ENCODE measurements around the gene VEPH1. TPM values are rescaled to one million over a fixed set of nuclear protein-coding genes. Genes with fewer than 3 reads are reported as not detected.

The VEPH1 gene
- total RNA-seq, 2 donors from 2014 or later, result 11.8 to 17.1 TPM

- Mint-ChIP-seq H3K9me3 (no peaks in the 10 kb centered on the region), H3K36me3 (ENCODE audit: low read depth) (no peaks in the 10 kb centered on the region), H3K4me1 (no peaks in the 10 kb centered on the region), H3K4me3 (no peak overlapping the region), H3K27me3 (ENCODE audit: insufficient read depth) (no peaks in the 10 kb centered on the region), H3K27ac (no peak overlapping the region)
- Histone ChIP-seq H3K4me3 (ENCODE audit: low read length) (no peak overlapping the region), H3K9me3 (ENCODE audit: control insufficient read depth, low read length) (peaks cover 2% of the 10 kb centered on the region), H3K36me3 (ENCODE audit: control insufficient read depth, insufficient read depth, low read length) (no peaks in the 10 kb centered on the region), H3K27me3 (ENCODE audit: control insufficient read depth, insufficient read depth, low read length, poor library complexity, severe bottlenecking) (no peaks in the 10 kb centered on the region), H3K27ac (ENCODE audit: low read depth, low read length) (no peak overlapping the region), H3K4me1 (ENCODE audit: control insufficient read depth, insufficient read depth, low read length) (no peaks in the 10 kb centered on the region), H3K9ac (ENCODE audit: extremely low read depth, low read length, poor library complexity, severe bottlenecking) (no peak overlapping the region)
- TF ChIP-seq CTCF (conservative IDR thresholded peaks at IDR 0.05), result no peak
- 94 to 97% methylated on average over 2 of the region's 2 CpGs for WGBS, 2 experiments (ENCODE audit: insufficient coverage in 1 of 2, insufficient read length in 1 of 2)
- no peak for DNase-seq
Measured at GRCh38 chr3:157529751-157530150, 26.5 kb upstream of the VEPH1 start.

- Histone ChIP-seq H3K4me3 (ENCODE audit: low read length) (no peak overlapping the region), H3K27ac (ENCODE audit: low read depth, low read length) (no peak overlapping the region), H3K9ac (ENCODE audit: extremely low read depth, low read length, poor library complexity, severe bottlenecking) (no peak overlapping the region), H3K27me3 (ENCODE audit: control insufficient read depth, insufficient read depth, low read length, poor library complexity, severe bottlenecking) (no peaks in the 10 kb centered on the region), H3K9me3 (ENCODE audit: control insufficient read depth, low read length) (no peaks in the 10 kb centered on the region), H3K36me3 (ENCODE audit: control insufficient read depth, insufficient read depth, low read length) (no peaks in the 10 kb centered on the region), H3K4me1 (ENCODE audit: control insufficient read depth, insufficient read depth, low read length) (no peaks in the 10 kb centered on the region)
- Mint-ChIP-seq H3K27ac (no peak overlapping the region), H3K36me3 (ENCODE audit: low read depth) (no peaks in the 10 kb centered on the region), H3K9me3 (no peaks in the 10 kb centered on the region), H3K4me1 (no peaks in the 10 kb centered on the region), H3K4me3 (no peak overlapping the region), H3K27me3 (ENCODE audit: insufficient read depth) (no peaks in the 10 kb centered on the region)
- DNase-seq, result no peak
- TF ChIP-seq CTCF (conservative IDR thresholded peaks at IDR 0.05), result no peak
- 87% methylated on average over 2 of the region's 2 CpGs; no CpG with 5 or more reads in 1 of the 2 experiments for WGBS, 2 experiments (ENCODE audit: insufficient coverage in 1 of 2, insufficient read length in 1 of 2)
Measured at GRCh38 chr3:157529085-157529484, 25.9 kb upstream of the VEPH1 start.

- 79 to 85% methylated on average over 5 of the region's 5 CpGs for WGBS, 2 experiments (ENCODE audit: insufficient coverage in 1 of 2, insufficient read length in 1 of 2)
- H3K4me3 Mint-ChIP-seq, result no peak overlapping the region
- no peaks in the 10 kb centered on the region for H3K27me3 Mint-ChIP-seq (ENCODE audit: insufficient read depth)
- H3K9me3 Mint-ChIP-seq, result no peaks in the 10 kb centered on the region
- Histone ChIP-seq H3K27ac (ENCODE audit: low read depth, low read length) (no peak overlapping the region), H3K36me3 (ENCODE audit: control insufficient read depth, insufficient read depth, low read length) (no peaks in the 10 kb centered on the region), H3K4me3 (ENCODE audit: low read length) (no peak overlapping the region), H3K27me3 (ENCODE audit: control insufficient read depth, insufficient read depth, low read length, poor library complexity, severe bottlenecking) (no peaks in the 10 kb centered on the region), H3K9me3 (ENCODE audit: control insufficient read depth, low read length) (no peaks in the 10 kb centered on the region), H3K9ac (ENCODE audit: extremely low read depth, low read length, poor library complexity, severe bottlenecking) (no peak overlapping the region), H3K4me1 (ENCODE audit: control insufficient read depth, insufficient read depth, low read length) (no peaks in the 10 kb centered on the region)
- no peak for TF ChIP-seq CTCF (conservative IDR thresholded peaks at IDR 0.05)
- no peak overlapping the region for H3K27ac Mint-ChIP-seq
- H3K36me3 Mint-ChIP-seq (ENCODE audit: low read depth), result no peaks in the 10 kb centered on the region
- H3K4me1 Mint-ChIP-seq, result no peaks in the 10 kb centered on the region
- no peak for DNase-seq
Measured at GRCh38 chr3:157527131-157527881, 24.1 kb upstream of the VEPH1 start.
